HG03354 (cell line): ENCODE data around the gene ST6GAL1.
A peak's percentile ranks its signal among the peaks of the same experiment; 100 is the strongest.
"Not testable (repeated sequence)": the region's sequence is repeated elsewhere in the genome, so short reads cannot be mapped to it uniquely, and the experiment has no call there.

Experiments used
- ATAC-seq: cut with Tn5 transposase; IDR thresholded peaks from one replicate; pipeline ENCODE4 v1.9.1; 2021; ENCODE audit warnings: mild to moderate bottlenecking; ENCODE audit not compliant: unreplicated experiment, poor library complexity, severe bottlenecking

ST6GAL1 gene

GRCh38 chr3:186965141-186965879, 35.0 kb downstream of the ST6GAL1 start:
- ATAC-seq: peak; percentile 50

- no peak for ATAC-seq
Observed at GRCh38 chr3:186966406-186966805, 36.1 kb downstream of the ST6GAL1 start.

- ATAC-seq: not testable (repeated sequence)
Observed at GRCh38 chr3:186967236-186967635, 36.9 kb downstream of the ST6GAL1 start.

DNA sequence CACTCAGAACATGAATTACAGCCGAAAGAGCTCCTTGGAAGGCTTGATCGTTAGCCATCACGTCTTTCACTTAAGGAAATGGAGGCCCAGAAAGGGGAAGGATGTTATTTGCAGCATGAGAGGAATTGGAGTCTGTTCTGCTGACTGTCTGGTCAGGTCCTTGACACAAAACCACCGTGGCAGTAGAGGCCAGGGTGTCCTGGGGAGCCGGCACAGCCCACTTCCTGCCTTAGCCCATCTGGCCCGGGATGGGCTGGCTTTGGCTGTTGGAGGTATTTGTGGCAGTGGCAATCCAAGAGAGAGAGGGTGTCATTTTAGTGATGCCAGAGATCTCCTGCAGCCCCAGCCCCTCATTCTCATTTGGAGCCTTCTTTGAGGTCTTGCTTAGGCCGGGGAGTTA, 37.4 kb downstream of the ST6GAL1 start:
- ATAC-seq: no peak

GRCh38 chr3:186969607-186970006, 39.3 kb downstream of the ST6GAL1 start:
- no peak for ATAC-seq

DNA sequence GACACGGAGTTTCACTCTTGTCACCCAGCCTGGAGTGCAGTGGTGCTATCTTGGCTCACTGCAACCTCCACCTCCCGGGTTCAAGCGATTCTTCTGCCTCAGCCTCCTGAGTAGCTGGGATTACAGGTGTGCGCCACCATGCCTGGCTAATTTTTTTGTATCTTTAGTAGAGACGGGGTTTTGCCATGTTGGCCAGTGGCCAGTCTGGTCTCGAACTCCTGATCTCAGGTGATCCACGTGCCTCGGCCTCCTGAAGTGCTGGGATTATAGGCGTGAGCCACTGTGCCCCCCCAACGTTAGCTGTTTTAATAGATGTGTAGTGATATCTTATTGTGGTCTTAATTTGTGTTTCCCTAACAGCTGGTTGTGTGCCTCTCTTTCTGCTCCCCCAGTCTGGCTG, 40.8 kb downstream of the ST6GAL1 start:
- ATAC-seq: not testable (repeated sequence)

- no peak for ATAC-seq
Observed at GRCh38 chr3:186971578-186971977, 41.3 kb downstream of the ST6GAL1 start.

DNA sequence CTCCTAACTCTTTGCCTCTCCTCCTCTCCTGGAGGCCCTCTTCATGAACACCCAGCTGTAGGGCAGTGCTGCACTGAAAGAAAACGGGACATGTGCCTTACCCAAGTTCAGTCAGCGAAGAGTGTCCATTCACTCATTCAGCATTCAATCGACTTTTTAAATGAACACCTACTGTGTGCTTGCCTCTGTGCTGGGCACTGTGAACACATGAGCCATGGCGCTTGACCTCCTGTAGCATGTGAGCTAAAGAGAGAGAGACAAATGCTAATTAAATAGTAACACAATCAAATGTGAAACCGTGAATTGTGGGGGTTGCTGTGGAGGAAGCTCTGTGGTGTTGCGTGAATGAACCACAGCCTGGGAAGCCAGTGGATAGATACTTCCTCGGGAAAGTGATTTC, 43.4 kb downstream of the ST6GAL1 start:
- no peak for ATAC-seq

- no peak for ATAC-seq
Observed at GRCh38 chr3:186974824-186975313, 44.5 kb downstream of the ST6GAL1 start.

DNA sequence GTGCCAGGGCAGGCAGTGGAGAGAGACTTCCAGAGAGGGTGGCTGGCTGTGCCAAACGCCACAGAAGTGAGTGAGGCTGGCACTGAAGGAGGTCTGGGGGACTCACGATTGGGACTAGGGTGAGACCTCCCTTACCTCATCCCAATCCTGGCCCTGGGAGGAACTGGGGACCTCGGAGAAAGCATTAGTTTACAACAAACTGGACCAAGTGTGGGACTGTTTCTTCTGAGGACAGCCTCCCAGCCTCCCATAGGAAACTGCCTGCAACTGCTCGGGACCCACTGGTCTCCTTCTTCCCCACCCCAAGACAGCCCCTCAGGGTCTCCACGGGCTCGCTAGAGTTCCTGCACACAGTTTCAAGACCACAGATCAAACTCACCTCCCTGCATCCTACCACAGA, 45.4 kb downstream of the ST6GAL1 start:
- no peak for ATAC-seq

GRCh38 chr3:186976837-186977750, 46.8 kb downstream of the ST6GAL1 start:
- no peak for ATAC-seq

- ATAC-seq: no peak
Observed at GRCh38 chr3:186978712-186979111, 48.4 kb downstream of the ST6GAL1 start.

- ATAC-seq: no peak
Observed at GRCh38 chr3:186979852-186980251, 49.5 kb downstream of the ST6GAL1 start.

DNA sequence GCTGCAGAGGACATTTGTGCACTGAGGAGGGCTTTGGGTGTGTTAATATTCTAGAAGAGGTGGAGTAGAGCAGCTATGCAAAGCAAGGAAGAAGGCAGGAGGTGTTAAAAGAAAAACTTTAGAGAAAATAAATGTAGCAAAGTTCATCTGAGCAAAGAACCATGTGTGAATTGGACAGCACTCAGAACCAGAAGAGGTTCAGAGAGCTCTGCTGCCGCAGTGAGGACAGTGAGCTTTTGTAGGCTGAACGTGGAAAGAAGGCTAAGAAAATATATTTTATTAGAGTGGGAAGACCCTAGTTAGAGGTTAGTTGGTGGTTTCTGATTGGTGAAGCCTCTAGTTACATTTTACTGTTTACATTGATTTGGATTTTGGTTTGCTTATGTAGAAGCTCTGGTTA, 50.7 kb downstream of the ST6GAL1 start:
- no peak for ATAC-seq

GRCh38 chr3:186983659-186984058, 53.3 kb downstream of the ST6GAL1 start:
- no peak for ATAC-seq

DNA sequence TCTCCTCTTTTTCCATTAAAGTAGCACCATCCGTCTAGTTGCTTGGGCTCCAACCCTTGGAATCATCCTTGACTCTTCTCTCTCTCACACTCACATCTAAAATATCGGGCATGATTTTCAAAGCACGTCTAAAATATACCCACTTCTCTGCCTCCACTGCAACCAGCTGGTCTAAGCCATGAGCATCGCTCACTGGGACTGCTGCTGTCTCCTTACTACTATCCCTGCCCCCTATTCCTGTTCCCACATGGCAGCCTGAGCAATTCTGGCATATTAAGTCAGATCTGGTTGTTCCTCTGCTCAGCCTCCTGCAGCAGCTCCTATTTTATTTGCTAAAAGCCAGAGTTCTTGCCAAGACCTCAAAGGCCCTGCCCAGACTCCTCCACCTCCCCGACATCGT, 53.7 kb downstream of the ST6GAL1 start:
- ATAC-seq: no peak

- ATAC-seq: peak; percentile 47
Observed at GRCh38 chr3:186985661-186986364, 55.5 kb downstream of the ST6GAL1 start.

DNA sequence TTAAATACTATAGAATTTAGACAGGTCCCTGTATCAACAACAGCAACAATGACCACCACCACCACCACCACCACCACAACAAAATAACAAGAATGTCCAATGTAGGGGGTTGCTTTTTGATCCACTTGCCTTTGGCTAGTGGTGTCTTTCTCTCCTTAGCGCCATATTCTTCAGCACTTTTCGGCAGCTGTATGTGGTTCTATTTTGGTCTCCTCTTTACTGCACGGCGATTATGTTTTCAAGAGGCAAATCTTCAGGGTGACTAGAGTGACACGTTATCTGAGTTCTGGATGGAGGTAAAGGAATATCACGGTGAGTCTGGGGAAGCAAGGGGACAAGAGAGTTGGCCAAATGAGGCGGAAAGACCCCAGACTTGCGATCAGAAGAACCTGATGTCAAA, 56.1 kb downstream of the ST6GAL1 start:
- ATAC-seq: no peak

GRCh38 chr3:186986816-186987215, 56.5 kb downstream of the ST6GAL1 start:
- ATAC-seq: no peak

DNA sequence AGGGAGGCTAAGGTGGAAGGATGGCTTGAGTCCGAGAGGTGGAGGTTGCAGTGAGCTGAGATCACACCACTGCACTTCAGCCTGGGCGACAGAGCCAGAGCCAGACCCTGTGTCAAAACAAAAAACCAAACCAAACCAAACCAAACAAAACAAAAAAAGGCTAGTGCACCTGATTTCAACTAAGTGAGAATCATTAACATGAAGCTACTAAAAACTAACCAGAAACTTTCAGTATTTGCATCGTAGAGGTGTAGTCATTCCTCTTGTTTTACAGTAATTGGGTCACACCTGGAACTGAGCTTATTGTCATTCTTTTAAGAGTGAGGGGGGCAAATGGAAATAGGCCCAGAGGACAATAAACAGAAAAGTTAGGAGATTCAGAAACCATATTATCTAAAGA, 58.5 kb downstream of the ST6GAL1 start:
- ATAC-seq: peak; percentile 85
